Thymus (tissue), 2 donors: Measurements from ENCODE around the gene ADRB2. TPM values are rescaled to one million over a fixed set of nuclear protein-coding genes. Genes with fewer than 3 reads are reported as not detected.

Experiments
- polyA plus RNA-seq: library from polyadenylated mRNA; stranded (reverse); fragments of 200-250 nt; gene quantifications from one replicate; pipeline ENCODE4 v1.2.3, GENCODE V29; 2013
- total RNA-seq: library from RNA; stranded (reverse); fragments of 120-200 nt; gene quantifications from one replicate; pipeline ENCODE4 v1.2.4, GENCODE V29; 2013
- donor health status: healthy.

ADRB2 gene
- total and polyA plus RNA-seq, 2 donors, result 1.9 to 2.2 TPM

Other genes starting within 250 kb of the ADRB2 start
- gene HTR4, start 172.1 kb upstream of the ADRB2 start, total RNA-seq, result not detected
- gene HTR4, start 172.1 kb upstream of the ADRB2 start, polyA plus RNA-seq, result 0.05 TPM
- 0.24 TPM for gene SH3TC2, start 236.5 kb downstream of the ADRB2 start, total RNA-seq
- gene SH3TC2, start 236.5 kb downstream of the ADRB2 start, polyA plus RNA-seq, result 0.48 TPM